NCI-H2029 (cell line): ENCODE data around the gene WASF1.

Source experiments
- DNase-seq: peaks from one replicate; lab custom pipeline; 2025; lab: John Stamatoyannopoulos, UW

Gene WASF1

DNA sequence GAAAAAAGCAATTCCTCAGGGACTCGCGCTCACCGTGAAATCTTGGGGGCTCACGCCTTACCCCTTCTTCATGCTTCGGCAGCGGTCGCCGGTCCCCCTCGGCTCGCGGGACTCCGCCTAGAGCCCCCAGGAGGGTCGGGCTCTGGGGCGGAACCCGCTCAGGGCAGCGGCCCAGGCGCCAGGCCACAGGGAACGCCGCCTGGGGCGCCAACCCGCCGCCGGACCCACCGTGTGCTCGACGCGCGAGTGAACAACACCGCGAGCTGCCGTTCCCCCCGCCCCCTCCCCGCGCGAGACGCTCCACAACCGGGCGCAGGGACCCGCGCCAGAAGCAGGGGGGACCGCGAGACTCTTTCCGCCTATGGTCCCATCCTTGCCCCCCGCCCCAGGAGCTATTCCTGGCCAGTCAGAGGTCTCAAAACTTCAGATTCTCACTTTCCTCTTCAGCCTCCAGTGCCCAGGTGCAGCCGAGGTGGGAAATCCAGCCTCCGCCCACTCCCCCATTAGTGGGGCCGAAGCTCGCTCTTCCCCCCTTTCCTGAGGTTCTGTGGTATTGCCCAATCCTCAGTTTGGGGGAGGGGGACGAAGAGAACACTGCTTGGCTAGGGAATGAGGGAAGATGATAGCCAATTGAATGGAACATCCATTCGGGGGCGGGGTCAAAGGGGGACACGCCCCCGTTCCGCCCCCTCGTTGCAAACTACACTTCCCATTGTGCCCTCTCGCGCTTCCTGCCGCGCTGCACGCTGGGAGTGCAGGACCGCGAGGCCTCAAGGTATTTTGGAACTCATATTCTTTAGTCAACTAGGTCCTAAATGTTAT is at the start of gene WASF1:
Gene WASF1, minus strand, starts transcription at position 265 of the 822 bp plus-strand sequence. CDS start 52,069 bp downstream, outside the sequence.
- DNase-seq: peak; percentile 95

DNA sequence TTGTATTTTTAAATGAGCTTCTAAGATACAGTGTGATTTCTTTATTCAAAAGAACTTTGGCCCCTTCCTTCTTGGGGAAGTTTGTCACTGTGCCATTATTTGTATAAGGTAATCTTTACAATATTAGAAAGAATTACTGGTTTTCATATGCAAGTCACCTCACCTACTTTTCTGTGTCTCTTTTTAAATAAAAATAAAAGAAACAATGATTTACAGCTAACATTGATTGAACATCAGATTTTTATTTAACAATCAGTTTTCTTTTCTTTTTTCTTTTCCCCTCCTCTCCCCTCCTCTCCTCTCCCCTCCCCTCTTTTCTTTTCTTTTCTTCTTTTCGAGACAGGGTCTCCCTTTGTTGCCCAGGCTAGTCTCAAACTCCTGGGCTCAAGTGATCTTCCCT is 46.8 kb upstream of the WASF1 start:
- DNase-seq: no peak

GRCh38 chr6:110221738-110222137 is 42.3 kb upstream of the WASF1 start:
- no peak for DNase-seq

- DNase-seq: no peak
Observed at GRCh38 chr6:110217266-110217665, 37.8 kb upstream of the WASF1 start.

DNA sequence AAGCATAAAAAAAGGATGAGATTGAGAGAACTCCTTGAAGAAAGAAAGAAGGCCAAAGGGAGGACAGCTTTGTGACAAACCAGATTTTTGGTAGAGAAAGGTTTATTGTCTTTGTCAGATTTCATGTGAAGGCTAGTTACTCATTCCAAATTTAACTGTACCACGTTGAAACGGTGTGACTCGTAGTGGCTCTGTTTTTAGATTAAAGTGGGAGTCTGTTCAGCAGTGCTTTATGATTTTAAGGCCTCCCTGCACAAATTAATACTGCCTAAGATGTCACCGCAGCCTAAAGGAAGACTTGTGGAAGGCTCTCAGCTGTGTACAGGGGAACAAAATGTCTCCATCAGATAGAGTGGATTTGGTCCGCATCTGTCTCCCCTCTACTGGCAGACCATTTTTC is 36.7 kb upstream of the WASF1 start:
- no peak for DNase-seq

DNA sequence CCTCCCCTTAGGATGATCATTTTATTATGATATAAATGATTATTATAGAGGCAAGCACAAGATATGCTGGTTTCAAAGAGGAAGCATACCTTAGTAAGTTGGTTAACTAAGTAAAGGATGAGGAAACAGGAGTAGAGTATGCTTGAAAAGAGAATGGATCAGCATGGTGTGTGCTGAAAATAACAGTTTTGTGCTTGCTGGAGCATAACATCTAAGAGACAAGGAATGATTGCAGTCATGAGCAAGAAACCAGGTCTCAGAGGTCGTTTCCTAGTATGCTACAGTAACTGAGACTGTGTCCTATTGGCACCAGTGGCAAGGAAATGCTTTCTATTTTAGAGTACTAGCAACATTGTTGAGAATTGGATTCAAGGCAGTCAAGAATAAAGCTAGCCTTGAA is 34.9 kb upstream of the WASF1 start:
- DNase-seq: no peak

DNA sequence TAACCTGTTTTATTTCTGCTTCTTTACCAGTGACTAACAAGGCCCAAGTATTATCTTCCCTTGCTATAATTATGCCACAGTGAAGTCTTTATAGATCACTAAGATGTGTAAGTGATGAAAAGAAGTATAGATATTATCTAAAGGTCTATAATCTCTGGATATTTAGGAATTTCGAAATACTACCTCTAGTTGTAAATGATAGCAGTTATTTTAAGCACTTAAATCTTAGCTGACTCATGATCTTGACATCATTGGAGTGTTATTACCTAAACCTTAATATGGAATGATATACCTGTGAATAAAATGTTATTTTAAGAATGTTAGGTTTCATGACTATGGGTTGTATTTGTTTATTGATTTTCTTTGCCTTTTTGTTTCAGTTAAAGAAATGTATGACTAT is 32.3 kb upstream of the WASF1 start:
- no peak for DNase-seq

DNA sequence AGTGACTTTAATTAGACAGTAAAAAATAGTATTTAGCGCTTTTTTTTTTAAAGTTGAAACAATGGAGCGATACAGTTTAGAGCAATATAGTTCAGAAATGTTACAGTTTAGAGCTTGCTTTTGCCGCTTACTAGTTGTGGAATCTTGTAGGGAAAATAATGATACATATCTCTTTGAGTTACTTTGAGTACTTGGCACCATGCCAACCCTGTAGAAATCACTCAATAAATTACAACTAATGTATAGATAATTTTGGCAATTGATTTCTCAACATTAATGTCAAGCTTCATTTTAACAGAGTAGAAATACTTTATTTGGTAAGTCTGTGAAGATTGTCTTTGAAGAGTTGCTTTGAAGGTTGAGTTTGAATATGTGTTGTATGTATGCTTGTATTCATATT is 28.2 kb upstream of the WASF1 start:
- DNase-seq: no peak

DNA sequence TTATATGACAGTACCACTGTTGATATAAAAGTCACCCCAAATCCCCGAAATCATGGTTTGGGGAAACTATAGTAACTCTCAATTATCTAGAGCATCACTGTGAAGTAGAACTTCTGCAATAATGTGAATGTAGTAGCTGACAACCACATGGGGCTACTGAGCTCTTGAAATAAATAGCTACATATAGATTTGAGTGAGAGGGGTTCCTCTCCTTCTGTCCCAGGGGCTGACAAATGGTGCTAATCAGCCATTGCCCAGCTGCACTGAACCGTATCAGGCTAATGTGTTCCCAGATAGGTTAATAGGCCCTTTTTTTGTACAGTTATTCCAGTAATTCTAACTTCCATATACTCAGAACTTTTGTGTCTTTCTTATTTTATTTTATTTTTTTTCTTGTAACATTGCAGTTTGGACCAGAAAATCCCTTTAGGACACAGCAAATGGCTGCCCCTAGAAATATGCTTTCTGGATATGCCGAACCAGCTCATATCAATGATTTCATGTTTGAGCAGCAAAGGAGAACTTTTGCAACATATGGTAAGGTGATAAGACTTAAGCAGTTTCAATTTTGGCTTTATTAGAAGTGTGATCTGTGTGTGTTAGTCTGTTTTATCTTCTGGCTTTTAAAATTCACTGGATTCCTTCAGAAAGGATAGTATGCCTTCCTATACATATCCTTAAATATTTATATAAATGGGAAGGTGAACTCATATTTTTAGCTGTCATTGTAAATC is 21.8 kb upstream of the WASF1 start:
- no peak for DNase-seq

- no peak for DNase-seq
Observed at GRCh38 chr6:110198561-110198960, 19.1 kb upstream of the WASF1 start.

GRCh38 chr6:110196874-110197273 is 17.4 kb upstream of the WASF1 start:
- no peak for DNase-seq

DNA sequence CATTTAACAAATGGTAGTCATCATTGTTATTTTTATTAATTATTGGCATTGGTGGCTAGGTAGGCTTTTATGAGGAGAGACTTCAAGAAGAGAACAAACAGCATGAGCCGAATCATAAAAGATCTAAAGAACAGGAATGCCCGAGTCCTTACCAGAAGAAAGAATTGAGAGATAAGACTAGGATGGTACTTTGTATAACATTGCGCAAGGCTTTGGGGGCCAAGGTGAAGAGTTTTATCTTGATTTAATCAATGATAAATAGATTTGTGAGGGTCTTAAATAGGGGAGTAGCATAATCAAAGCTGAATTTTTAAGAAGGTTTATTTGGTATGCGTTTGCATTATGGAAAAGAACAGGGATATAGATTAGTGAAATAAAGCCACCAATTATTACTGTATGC is 16.2 kb upstream of the WASF1 start:
- DNase-seq: no peak

GRCh38 chr6:110191477-110191876 is 12.0 kb upstream of the WASF1 start:
- no peak for DNase-seq

DNA sequence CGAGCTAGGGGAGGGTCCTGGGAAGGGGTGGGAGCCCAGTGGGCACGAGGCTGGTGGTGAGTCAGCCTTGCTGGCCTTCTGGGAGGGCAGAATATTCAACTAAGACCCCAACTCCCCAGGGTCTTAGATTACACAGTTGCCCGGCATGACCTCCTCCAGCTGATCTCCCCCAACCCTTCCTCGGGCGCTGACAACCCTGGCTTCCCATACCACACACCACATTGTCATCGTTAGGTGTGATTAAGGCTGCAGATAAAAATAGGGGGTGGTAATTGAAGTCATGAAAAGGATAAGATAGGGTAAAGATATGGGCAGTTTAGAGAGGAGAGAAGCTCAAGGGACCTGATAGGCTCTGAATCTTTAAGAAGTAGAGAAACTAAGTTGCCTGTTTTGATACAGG is 11.3 kb upstream of the WASF1 start:
- DNase-seq: no peak

DNA sequence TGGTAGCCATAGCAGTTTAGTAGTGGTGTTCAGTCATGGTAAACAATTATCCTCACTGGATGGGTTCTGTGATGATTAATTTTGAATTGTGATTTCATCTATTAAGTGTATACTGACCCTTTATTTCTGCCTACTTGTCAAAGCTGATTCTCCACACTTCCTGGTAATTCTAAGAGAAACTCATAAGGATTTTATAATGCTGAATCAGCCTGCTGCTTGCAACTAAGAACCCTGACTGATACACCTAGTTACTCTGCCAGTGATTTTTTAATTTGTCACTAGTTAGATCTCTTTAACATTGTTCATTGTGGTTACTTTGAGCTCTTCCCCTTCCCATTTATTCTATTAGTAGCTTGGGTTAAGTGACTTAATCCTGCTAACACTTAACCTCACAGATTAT is 9.3 kb upstream of the WASF1 start:
- no peak for DNase-seq

DNA sequence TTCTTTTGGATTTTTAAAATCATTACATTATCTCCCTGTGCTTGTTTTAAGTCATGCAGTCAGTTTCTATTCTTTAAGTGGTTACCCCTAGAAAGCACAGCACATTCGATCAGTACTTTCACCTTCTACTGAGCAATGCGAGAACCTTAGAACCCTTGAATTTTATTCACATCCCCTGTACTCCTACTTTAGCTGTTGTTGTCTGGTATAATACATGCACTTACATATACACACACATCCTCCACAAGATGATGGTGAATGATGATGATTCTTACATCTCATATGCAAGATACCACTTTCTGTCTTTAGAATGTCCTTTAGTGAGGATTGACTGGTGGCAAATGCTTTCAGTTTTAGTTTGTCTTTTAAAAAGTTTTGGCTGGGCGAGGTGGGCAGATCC is 6.4 kb upstream of the WASF1 start:
- no peak for DNase-seq

GRCh38 chr6:110183292-110183885 is 3.9 kb upstream of the WASF1 start:
- no peak for DNase-seq

GRCh38 chr6:110181131-110182030 is 1.9 kb upstream of the WASF1 start:
- DNase-seq: no peak

DNA sequence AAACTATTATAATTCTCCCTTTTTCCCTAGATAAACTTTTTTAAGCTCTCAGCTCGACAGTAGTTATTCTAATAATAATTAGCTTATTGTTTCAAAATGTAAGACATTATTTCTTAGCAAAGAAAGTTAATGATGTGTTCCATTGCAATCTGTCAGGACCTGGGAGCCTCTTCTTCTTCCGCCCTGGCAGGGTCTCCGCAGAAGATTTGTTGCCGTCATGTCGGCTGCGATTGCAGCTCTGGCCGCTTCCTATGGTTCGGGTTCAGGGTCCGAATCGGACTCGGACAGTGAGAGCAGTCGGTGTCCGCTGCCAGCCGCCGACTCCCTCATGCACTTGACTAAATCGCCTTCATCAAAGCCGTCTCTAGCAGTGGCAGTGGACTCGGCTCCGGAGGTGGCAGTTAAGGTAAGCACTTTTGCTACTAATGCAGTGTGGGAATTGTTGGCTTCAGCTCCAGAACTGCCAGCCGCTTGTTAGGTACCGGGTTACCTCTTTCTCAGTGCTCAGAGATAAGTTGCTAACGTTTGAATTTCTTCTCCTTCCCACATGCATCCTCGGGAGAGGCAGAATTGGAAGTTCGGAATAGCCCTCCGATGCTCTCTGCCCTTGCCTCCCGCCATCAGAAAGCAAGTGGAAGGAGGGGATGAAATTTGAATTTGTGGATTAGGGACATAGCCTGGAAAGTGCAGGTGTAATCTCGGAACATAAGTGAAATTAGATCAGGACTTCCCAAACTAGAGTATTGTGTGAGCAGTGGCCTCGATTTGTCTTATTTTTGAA is 948 bp upstream of the WASF1 start, which contains the start of gene CDC40:
Gene CDC40, plus strand, starts transcription at position 200 of the 781 bp plus-strand sequence. Its CDS starts 18 bp downstream, at position 218.
- DNase-seq: no peak

DNA sequence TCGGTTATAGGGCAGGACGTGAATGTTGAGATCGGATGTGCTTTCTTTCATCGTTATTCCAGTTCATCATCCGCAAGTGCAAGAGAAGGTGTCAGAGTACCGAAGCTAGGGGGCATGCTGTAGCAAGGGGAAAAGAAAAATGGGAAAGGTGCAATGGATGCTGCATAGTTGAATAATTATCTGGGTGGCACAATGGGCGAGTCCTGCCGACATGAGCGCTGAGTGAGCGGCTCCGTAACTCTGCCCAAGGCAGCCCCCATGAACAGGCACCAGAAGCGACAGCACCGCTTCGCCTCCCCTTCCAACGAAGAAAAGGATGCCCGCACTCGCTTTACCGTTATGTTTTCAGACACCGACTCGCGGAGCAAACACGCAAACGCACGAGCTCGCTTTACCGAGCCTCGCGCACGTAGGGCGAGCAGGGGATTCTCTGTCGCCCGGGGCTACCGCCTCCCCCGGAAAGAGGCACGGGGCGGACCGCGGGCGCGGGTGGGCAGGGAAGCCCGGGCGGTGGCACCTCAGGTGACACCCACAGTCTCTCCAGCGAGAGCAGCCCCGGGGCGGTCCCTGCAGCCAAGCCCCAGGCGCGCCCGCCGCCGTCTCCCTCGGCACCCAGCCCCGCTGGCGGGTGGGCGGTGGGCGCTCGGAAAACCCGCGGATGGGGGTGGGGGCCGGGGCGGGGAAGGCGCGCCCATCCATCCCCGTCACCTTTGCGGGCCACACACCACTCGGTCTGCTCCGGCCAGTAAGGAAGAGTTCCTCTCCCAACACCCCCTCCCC is 654 bp downstream of the WASF1 start:
- DNase-seq: peak; percentile 23
